ENCODE measurements around the gene ELF1. TPM values are rescaled to one million over a fixed set of nuclear protein-coding genes. Genes with fewer than 3 reads are reported as not detected.

The ELF1 gene
- polyA plus RNA-seq, 1 experiment = 35.8 TPM

DNA sequence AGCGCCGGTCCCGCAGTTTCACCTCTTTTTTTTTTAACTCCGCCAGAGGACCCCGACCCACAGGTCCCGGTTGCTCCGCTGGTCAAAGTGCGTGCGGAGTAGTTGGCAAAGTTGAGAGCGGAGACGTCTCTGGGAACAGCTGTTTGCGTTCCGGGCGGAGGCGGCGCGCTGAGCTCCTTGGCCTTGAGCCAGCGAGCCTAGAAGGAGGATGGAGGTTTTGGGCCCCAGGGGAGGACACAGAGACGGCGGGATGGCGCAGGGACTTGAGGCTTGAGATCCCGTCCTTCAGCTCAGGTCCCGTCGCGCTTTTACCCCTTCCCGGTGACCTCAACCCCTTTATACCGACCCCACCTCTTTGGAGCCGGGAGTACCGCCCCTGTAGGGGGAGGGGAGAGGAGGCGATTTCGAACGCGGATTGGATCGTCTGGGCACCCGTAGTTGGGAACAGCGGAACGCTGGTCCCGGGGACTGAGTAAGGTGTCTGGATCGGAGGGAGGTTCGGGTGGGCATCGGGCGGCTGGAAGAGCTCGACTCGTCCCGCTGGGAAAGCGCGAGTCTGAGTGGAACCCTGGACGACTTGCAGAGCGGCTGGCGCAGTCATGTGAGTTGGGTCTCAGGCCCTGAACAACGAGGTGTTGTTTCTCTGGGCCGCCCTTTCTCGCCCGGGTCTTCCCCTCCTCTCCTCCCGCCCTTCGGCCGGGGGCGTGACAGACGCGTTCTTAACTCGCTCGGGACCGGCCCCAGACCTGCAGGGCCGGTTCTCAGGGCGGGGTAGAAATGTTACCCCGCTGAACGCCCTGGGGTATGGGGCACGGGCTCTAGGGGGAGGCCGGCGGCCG lies 42.2 kb upstream of the ELF1 start, which contains the start of gene WBP4:
Gene WBP4 (plus strand): TSS at position 435 of the 839 bp plus-strand sequence. CDS start 165 bp downstream, at position 600.
- POLR2A ChIA-PET = interaction anchor here (0.7 kb wide), 1 partner anchor 303 kb away, joined by 3 read pairs; no protein-coding TSS in a partner anchor
- DNase-seq (ENCODE audit: low read depth) = peak; percentile 55
- Histone ChIP-seq H3K27me3 (ENCODE audit: control insufficient read depth, insufficient read depth, low read length) (no peaks in the 10 kb centered on the region), H3K36me3 (ENCODE audit: control insufficient read depth, insufficient read depth, low read length) (no peaks in the 10 kb centered on the region), H3K4me3 (ENCODE audit: low read depth, low read length) (peak within 1 kb of the TSS; percentile 80)
- TF ChIP-seq, protein P1, sequence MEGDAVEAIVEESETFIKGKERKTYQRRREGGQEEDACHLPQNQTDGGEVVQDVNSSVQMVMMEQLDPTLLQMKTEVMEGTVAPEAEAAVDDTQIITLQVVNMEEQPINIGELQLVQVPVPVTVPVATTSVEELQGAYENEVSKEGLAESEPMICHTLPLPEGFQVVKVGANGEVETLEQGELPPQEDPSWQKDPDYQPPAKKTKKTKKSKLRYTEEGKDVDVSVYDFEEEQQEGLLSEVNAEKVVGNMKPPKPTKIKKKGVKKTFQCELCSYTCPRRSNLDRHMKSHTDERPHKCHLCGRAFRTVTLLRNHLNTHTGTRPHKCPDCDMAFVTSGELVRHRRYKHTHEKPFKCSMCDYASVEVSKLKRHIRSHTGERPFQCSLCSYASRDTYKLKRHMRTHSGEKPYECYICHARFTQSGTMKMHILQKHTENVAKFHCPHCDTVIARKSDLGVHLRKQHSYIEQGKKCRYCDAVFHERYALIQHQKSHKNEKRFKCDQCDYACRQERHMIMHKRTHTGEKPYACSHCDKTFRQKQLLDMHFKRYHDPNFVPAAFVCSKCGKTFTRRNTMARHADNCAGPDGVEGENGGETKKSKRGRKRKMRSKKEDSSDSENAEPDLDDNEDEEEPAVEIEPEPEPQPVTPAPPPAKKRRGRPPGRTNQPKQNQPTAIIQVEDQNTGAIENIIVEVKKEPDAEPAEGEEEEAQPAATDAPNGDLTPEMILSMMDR (IDR thresholded peaks at IDR 0.05; ENCODE audit: insufficient read depth, low read depth, low read length) = peak; percentile 43
- CTCF ChIA-PET = interaction anchor here (0.5 to 0.8 kb wide), 2 partner anchors 76 to 378 kb away, joined by 4 to 5 read pairs; no protein-coding TSS in a partner anchor

- ChIA-PET CTCF (interaction anchor here (0.8 kb wide), 1 partner anchor 76 kb away, joined by 4 read pairs; no protein-coding TSS in a partner anchor), POLR2A (interaction anchor here (0.7 kb wide), 1 partner anchor 303 kb away, joined by 3 read pairs; no protein-coding TSS in a partner anchor)
- TF ChIP-seq, protein P1 (IDR thresholded peaks at IDR 0.05; ENCODE audit: insufficient read depth, low read depth, low read length) = no peak
- no peak for DNase-seq (ENCODE audit: low read depth)
- H3K27me3 ChIP-seq (ENCODE audit: control insufficient read depth, insufficient read depth, low read length) = no peaks in the 10 kb centered on the region
- H3K4me3 ChIP-seq (ENCODE audit: low read depth, low read length) = peak overlapping the region; percentile 80
- no peaks in the 10 kb centered on the region for H3K36me3 ChIP-seq (ENCODE audit: control insufficient read depth, insufficient read depth, low read length)
Observed at GRCh38 chr13:41060724-41061074, 41.6 kb upstream of the ELF1 start.

- peak; percentile 40 for DNase-seq (ENCODE audit: low read depth)
- CTCF ChIA-PET = no interaction called here
- Histone ChIP-seq H3K27me3 (ENCODE audit: control insufficient read depth, insufficient read depth, low read length) (no peaks in the 10 kb centered on the region), H3K4me3 (ENCODE audit: low read depth, low read length) (peak overlapping the region; percentile 80), H3K36me3 (ENCODE audit: control insufficient read depth, insufficient read depth, low read length) (no peaks in the 10 kb centered on the region)
- POLR2A ChIA-PET = no interaction called here
- TF ChIP-seq, protein P1 (IDR thresholded peaks at IDR 0.05; ENCODE audit: insufficient read depth, low read depth, low read length) = peak; percentile 51
Observed at GRCh38 chr13:41060082-41060723, 41.1 kb upstream of the ELF1 start.

DNA sequence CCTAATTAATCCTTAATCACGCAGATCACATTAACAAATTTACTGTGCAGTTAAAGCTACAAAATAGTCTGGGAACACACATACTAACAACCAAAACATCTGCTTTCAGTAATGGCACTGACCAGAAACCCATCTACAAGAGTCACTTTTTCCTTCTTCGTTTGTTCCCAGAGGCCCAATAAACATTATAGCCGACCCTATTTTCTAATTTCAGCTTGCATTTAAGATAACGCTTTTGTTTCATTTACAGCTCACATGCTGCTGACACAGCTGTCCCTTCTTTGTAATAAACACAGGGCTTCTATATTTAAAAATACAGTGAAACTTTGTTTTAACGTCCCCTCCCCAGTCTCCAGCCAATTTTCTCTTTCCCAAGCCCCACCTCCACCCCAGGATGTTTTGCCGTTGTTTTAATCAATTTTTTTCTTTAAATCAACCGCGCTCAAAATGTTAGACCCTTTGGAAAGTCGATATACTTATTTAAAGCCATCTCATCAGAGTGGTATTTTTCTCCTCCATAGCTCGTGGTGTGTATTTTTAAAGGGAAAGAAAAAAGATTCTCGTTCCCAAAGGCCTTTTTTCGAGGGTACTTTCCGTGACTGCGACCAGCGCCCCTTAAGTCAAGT lies 40.5 kb upstream of the ELF1 start:
- no peak for DNase-seq (ENCODE audit: low read depth)
- Histone ChIP-seq H3K36me3 (ENCODE audit: control insufficient read depth, insufficient read depth, low read length) (no peaks in the 10 kb centered on the region), H3K4me3 (ENCODE audit: low read depth, low read length) (peak overlapping the region; percentile 80), H3K27me3 (ENCODE audit: control insufficient read depth, insufficient read depth, low read length) (no peaks in the 10 kb centered on the region)
- TF ChIP-seq, protein P1 (IDR thresholded peaks at IDR 0.05; ENCODE audit: insufficient read depth, low read depth, low read length) = no peak
- CTCF ChIA-PET = no interaction called here
- POLR2A ChIA-PET = no interaction called here
